ENCODE data around the gene TANC1. TPM values are rescaled to one million over a fixed set of nuclear protein-coding genes. Genes with fewer than 3 reads are reported as not detected.

The TANC1 gene
- total RNA-seq, 1 donor from 2014 or later, result 45.0 TPM

DNA sequence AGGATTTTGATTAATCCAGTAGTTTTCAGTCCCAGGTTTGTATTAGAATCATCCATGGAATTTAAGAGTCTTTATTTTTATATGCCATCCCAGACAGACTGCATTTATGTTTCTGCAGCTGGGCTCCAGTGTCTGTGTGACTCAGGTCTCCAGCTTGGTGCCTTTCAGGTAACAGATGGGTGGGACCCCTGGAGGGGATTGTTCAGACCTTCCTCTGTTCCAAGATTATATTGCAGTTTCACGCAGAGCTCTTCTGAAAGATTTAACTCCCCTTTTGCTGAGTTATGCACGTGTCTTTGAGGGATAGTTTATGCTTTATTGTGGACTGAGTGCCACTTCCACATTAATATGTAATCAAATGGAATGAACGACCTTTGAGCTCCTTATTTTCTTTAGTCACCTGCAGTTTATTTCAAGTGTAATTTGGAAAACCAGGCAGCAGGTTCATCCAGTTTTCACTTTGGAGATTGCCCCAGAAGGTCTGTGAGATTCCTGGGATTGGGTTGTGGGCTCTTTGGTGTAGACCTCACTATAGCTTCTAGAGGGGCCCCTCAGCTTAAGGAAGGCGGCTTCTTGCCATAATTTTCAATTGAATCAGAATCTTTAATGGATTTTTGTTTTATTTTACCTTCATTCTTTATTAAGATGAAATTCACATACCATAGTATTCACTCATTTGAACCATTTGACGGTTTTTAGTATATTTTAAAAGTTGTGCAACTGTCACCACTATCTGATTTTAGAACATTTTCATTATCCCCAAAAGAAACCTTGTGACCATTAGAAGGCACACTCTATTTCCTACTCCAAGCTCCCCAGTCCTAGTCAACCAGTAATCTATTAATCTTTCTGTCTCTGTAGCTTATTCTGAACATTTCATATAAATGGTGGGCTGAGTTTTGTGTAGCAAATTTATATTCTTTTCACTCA lies 183.0 kb downstream of the TANC1 start:
- H3K27ac Mint-ChIP-seq (ENCODE audit: unreplicated experiment), result no peak overlapping the region
- no peak overlapping the region for H3K27ac ChIP-seq (ENCODE audit: low read depth, low read length)
- H3K4me1 Mint-ChIP-seq (ENCODE audit: low read depth, unreplicated experiment), result peaks cover 25% of the 10 kb centered on the region
- no peaks in the 10 kb centered on the region for H3K27me3 ChIP-seq (ENCODE audit: insufficient read depth, low read length)
- H3K36me3 ChIP-seq (ENCODE audit: insufficient read depth, low read length), result peaks cover 7% of the 10 kb centered on the region
- H3K27me3 Mint-ChIP-seq (ENCODE audit: low read depth, unreplicated experiment), result no peaks in the 10 kb centered on the region
- no peak overlapping the region for H2AFZ ChIP-seq (ENCODE audit: low read depth, low read length)
- no peak overlapping the region for H3K4me3 ChIP-seq (ENCODE audit: insufficient read depth, low read depth, low read length)
- no peak for TF ChIP-seq EZH2 (IDR thresholded peaks at IDR 0.05; ENCODE audit: insufficient read depth, low read length)
- TF ChIP-seq, protein P1, sequence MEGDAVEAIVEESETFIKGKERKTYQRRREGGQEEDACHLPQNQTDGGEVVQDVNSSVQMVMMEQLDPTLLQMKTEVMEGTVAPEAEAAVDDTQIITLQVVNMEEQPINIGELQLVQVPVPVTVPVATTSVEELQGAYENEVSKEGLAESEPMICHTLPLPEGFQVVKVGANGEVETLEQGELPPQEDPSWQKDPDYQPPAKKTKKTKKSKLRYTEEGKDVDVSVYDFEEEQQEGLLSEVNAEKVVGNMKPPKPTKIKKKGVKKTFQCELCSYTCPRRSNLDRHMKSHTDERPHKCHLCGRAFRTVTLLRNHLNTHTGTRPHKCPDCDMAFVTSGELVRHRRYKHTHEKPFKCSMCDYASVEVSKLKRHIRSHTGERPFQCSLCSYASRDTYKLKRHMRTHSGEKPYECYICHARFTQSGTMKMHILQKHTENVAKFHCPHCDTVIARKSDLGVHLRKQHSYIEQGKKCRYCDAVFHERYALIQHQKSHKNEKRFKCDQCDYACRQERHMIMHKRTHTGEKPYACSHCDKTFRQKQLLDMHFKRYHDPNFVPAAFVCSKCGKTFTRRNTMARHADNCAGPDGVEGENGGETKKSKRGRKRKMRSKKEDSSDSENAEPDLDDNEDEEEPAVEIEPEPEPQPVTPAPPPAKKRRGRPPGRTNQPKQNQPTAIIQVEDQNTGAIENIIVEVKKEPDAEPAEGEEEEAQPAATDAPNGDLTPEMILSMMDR (IDR thresholded peaks at IDR 0.05; ENCODE audit: insufficient read depth, low read depth, low read length), result no peak
- H3K9me3 ChIP-seq (ENCODE audit: insufficient read depth, low read depth, low read length), result no peaks in the 10 kb centered on the region
- peaks cover 18% of the 10 kb centered on the region for H3K4me1 ChIP-seq (ENCODE audit: insufficient read depth, low read length)
- DNase-seq (ENCODE audit: low read depth) (no peak), FAIRE-seq (no peak)
- no peaks in the 10 kb centered on the region for H3K9me3 Mint-ChIP-seq (ENCODE audit: unreplicated experiment)
- H3K36me3 Mint-ChIP-seq (ENCODE audit: low read depth, unreplicated experiment), result peaks cover 15% of the 10 kb centered on the region
- peaks cover 6% of the 10 kb centered on the region for H4K20me1 ChIP-seq (ENCODE audit: insufficient read depth, low read length)
- H3K4me2 ChIP-seq (ENCODE audit: low read length), result no peak overlapping the region
- H3K4me3 Mint-ChIP-seq (ENCODE audit: unreplicated experiment), result no peak overlapping the region
- H3K9ac ChIP-seq (ENCODE audit: low read length), result no peak overlapping the region
- peaks cover 9% of the 10 kb centered on the region for H3K79me2 ChIP-seq (ENCODE audit: insufficient read depth, low read length)

DNA sequence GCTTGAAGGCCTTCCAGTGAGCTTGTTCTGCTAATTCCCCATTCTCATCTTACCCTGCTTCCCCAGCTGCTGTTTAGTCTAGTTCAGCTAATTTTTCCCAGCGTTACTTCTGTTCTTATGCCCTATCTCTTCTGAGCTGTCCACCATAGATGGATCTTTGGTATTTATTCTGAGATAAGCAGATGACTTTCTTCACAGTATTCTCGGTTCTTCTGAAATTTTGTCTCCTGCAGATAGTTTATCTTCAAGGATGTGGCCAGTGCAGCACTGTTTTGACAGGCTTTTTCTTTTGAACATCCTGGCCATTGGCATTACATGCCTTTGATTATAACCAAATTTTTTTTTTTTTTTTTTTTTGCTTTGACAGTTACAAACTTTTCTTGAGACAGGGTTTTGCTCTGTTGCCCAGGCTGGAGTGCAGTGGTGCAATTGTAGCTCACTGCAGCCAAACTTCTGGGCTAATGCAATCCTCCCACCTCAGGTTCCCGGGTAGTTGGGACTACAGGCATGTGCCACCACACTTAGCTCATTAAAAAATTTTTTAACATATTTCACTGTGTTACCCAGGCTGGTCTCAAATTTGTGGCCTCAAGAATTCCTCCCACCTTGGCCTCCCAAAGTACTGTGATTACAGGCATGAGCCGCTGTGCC lies 183.8 kb downstream of the TANC1 start:
- H3K27me3 Mint-ChIP-seq (ENCODE audit: low read depth, unreplicated experiment), result no peaks in the 10 kb centered on the region
- H3K9me3 Mint-ChIP-seq (ENCODE audit: unreplicated experiment), result no peaks in the 10 kb centered on the region
- Histone ChIP-seq H4K20me1 (ENCODE audit: insufficient read depth, low read length) (peaks cover 6% of the 10 kb centered on the region), H3K27ac (ENCODE audit: low read depth, low read length) (no peak overlapping the region), H3K4me1 (ENCODE audit: insufficient read depth, low read length) (peaks cover 21% of the 10 kb centered on the region), H3K79me2 (ENCODE audit: insufficient read depth, low read length) (peaks cover 5% of the 10 kb centered on the region), H3K4me2 (ENCODE audit: low read length) (no peak overlapping the region), H3K9ac (ENCODE audit: low read length) (no peak overlapping the region), H3K27me3 (ENCODE audit: insufficient read depth, low read length) (no peaks in the 10 kb centered on the region), H3K9me3 (ENCODE audit: insufficient read depth, low read depth, low read length) (no peaks in the 10 kb centered on the region), H3K36me3 (ENCODE audit: insufficient read depth, low read length) (peaks cover 7% of the 10 kb centered on the region), H2AFZ (ENCODE audit: low read depth, low read length) (no peak overlapping the region), H3K4me3 (ENCODE audit: insufficient read depth, low read depth, low read length) (no peak overlapping the region)
- peaks cover 20% of the 10 kb centered on the region for H3K36me3 Mint-ChIP-seq (ENCODE audit: low read depth, unreplicated experiment)
- no peak for TF ChIP-seq EZH2 (IDR thresholded peaks at IDR 0.05; ENCODE audit: insufficient read depth, low read length)
- TF ChIP-seq, protein P1 (IDR thresholded peaks at IDR 0.05; ENCODE audit: insufficient read depth, low read depth, low read length), result no peak
- H3K4me1 Mint-ChIP-seq (ENCODE audit: low read depth, unreplicated experiment), result peaks cover 26% of the 10 kb centered on the region
- H3K27ac Mint-ChIP-seq (ENCODE audit: unreplicated experiment), result no peak overlapping the region
- no peak overlapping the region for H3K4me3 Mint-ChIP-seq (ENCODE audit: unreplicated experiment)
- FAIRE-seq (no peak), DNase-seq (ENCODE audit: low read depth) (peak; percentile 77)

Measured in astrocyte (in vitro differentiated cells and primary cell).